Neural cell (in vitro differentiated cells): ENCODE measurements around the gene PRRT4. TPM values are rescaled to one million over a fixed set of nuclear protein-coding genes. Genes with fewer than 3 reads are reported as not detected.

Experiments
- H2AFZ ChIP-seq: fragments of 200-600, 300-800 bp; sonication (generic), shearing (Covaris generic); 2 replicates; pipeline ENCODE4 v1.6.0; 2014; ENCODE audit warnings: low read depth, mild to moderate bottlenecking, antibody characterized with exemption, low read length, moderate library complexity
- H3F3A ChIP-seq: fragments of 200-600 bp; shearing (Covaris generic); 2 replicates; pipeline ENCODE4 v1.6.1; 2016; ENCODE audit warnings: mild to moderate bottlenecking, moderate library complexity, mixed read lengths, antibody characterized with exemption, low read length; ENCODE audit not compliant: insufficient read depth, poor library complexity, severe bottlenecking
- H3K27ac ChIP-seq: fragments of 200-600, 300-800 bp; sonication (generic), shearing (Covaris generic); 2 replicates; pipeline ENCODE4 v1.5.1; 2014; ENCODE audit warnings: mild to moderate bottlenecking, low read length, moderate library complexity
- H3K27me3 ChIP-seq: fragments of 300-800, 200-600 bp; sonication (generic), shearing (Covaris generic); 2 replicates; pipeline ENCODE4 v1.6.0; 2014; ENCODE audit warnings: mild to moderate bottlenecking, low read depth, low read length, moderate library complexity; ENCODE audit not compliant: insufficient read depth
- H3K36me3 ChIP-seq: fragments of 300-800, 200-600 bp; sonication (generic), shearing (Covaris generic); 2 replicates; pipeline ENCODE4 v1.5.1; 2014; ENCODE audit warnings: mild to moderate bottlenecking, antibody characterized with exemption, low read length, moderate library complexity; ENCODE audit not compliant: insufficient read depth
- H3K4me2 ChIP-seq: fragments of 300-800, 200-600 bp; sonication (generic), shearing (Covaris generic); 2 replicates; pipeline ENCODE4 v1.6.0; 2014; ENCODE audit warnings: mild to moderate bottlenecking, low read length
- H3K4me3 ChIP-seq: fragments of 300-800, 200-600 bp; sonication (generic), shearing (Covaris generic); 2 replicates; pipeline ENCODE4 v1.5.1; 2014; ENCODE audit warnings: mild to moderate bottlenecking, low read length, moderate library complexity
- H3K79me2 ChIP-seq: fragments of 200-600 bp; shearing (Covaris generic); replicated peaks from 2 replicates; pipeline ENCODE4 v1.6.0; 2014; ENCODE audit warnings: mild to moderate bottlenecking, low read length, moderate library complexity; ENCODE audit not compliant: insufficient read depth
- H3K9ac ChIP-seq: fragments of 300-800, 200-600 bp; sonication (generic), shearing (Covaris generic); 2 replicates; pipeline ENCODE4 v1.6.1; 2016; ENCODE audit warnings: mild to moderate bottlenecking, low read length, mixed read lengths
- H3K9me2 ChIP-seq: fragments of 200-600 bp; shearing (Covaris generic); 2 replicates; pipeline ENCODE4 v1.6.1; 2016; ENCODE audit warnings: mild to moderate bottlenecking, low read length, mixed read lengths; ENCODE audit not compliant: insufficient read depth
- H3K9me3 ChIP-seq: fragments of 200-600, 300-800 bp; sonication (generic), shearing (Covaris generic); 2 replicates; pipeline ENCODE4 v1.6.1; 2016; ENCODE audit warnings: mild to moderate bottlenecking, mixed run types, low read length, moderate library complexity, mixed read lengths
- H4K20me1 ChIP-seq: fragments of 200-600 bp; shearing (Covaris generic); 2 replicates; pipeline ENCODE4 v1.6.1; 2016; ENCODE audit warnings: mild to moderate bottlenecking, mixed run types; ENCODE audit not compliant: insufficient read depth
- EP300 ChIP-seq: fragments of 450-650 bp; conservative IDR thresholded peaks from 2 replicates; pipeline ENCODE4 v1.6.1; 2014; ENCODE audit warnings: antibody characterized with exemption, mild to moderate bottlenecking, moderate library complexity; ENCODE audit not compliant: poor library complexity, severe bottlenecking
- EZH2 ChIP-seq: fragments of 200-600, 300-800 bp; shearing (Covaris generic), sonication (generic); IDR thresholded peaks from 2 replicates; pipeline ENCODE4 v1.6.1; 2014; ENCODE audit warnings: antibody characterized with exemption, low read length, borderline replicate concordance, mild to moderate bottlenecking; ENCODE audit not compliant: insufficient read depth, poor library complexity, severe bottlenecking
- RAD21 ChIP-seq: fragments of 450-650 bp; conservative IDR thresholded peaks from 2 replicates; pipeline ENCODE4 v1.6.1; 2014; ENCODE audit warnings: antibody characterized with exemption, mild to moderate bottlenecking, moderate library complexity
- SMC3 ChIP-seq: fragments of 450-650 bp; conservative IDR thresholded peaks from 2 replicates; pipeline ENCODE4 v1.6.1; 2014; ENCODE audit warnings: antibody characterized with exemption, mild to moderate bottlenecking, moderate library complexity; ENCODE audit not compliant: poor library complexity
- TAF1 ChIP-seq: IDR thresholded peaks from 2 replicates; pipeline ENCODE4 v1.6.1; 2012; ENCODE audit warnings: low read depth
- polyA plus RNA-seq: library from polyadenylated mRNA; depleted of rRNA; stranded (reverse); fragments of >200 nt; gene quantifications from 2 replicates; pipeline ENCODE4 v1.2.3, GENCODE V29; 2014
- TF ChIP-seq, protein P1 (sequence below): IDR thresholded peaks from 2 replicates; pipeline ENCODE4 v1.6.1; 2012; ENCODE audit warnings: borderline replicate concordance

PRRT4 gene
- polyA plus RNA-seq, 1 donor from 2014 or later = 32.5 TPM

GRCh38 chr7:128408709-128409595 lies 47.5 kb upstream of the PRRT4 start (continued):
- TF ChIP-seq, protein P1, sequence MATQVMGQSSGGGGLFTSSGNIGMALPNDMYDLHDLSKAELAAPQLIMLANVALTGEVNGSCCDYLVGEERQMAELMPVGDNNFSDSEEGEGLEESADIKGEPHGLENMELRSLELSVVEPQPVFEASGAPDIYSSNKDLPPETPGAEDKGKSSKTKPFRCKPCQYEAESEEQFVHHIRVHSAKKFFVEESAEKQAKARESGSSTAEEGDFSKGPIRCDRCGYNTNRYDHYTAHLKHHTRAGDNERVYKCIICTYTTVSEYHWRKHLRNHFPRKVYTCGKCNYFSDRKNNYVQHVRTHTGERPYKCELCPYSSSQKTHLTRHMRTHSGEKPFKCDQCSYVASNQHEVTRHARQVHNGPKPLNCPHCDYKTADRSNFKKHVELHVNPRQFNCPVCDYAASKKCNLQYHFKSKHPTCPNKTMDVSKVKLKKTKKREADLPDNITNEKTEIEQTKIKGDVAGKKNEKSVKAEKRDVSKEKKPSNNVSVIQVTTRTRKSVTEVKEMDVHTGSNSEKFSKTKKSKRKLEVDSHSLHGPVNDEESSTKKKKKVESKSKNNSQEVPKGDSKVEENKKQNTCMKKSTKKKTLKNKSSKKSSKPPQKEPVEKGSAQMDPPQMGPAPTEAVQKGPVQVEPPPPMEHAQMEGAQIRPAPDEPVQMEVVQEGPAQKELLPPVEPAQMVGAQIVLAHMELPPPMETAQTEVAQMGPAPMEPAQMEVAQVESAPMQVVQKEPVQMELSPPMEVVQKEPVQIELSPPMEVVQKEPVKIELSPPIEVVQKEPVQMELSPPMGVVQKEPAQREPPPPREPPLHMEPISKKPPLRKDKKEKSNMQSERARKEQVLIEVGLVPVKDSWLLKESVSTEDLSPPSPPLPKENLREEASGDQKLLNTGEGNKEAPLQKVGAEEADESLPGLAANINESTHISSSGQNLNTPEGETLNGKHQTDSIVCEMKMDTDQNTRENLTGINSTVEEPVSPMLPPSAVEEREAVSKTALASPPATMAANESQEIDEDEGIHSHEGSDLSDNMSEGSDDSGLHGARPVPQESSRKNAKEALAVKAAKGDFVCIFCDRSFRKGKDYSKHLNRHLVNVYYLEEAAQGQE = no peak
- TF ChIP-seq TAF1 = no peak
- TF ChIP-seq EP300 = no peak

GRCh38 chr7:128407751-128408708 lies 46.5 kb upstream of the PRRT4 start:
- Histone ChIP-seq H3K9ac (no peak overlapping the region), H4K20me1 (no peaks in the 10 kb centered on the region), H3F3A (peaks cover 3% of the 10 kb centered on the region), H3K79me2 (peaks cover 6% of the 10 kb centered on the region), H3K4me3 (no peak overlapping the region), H3K4me2 (no peak overlapping the region), H3K27me3 (peaks cover 35% of the 10 kb centered on the region), H3K9me2 (no peaks in the 10 kb centered on the region), H3K27ac (no peak overlapping the region), H3K9me3 (no peaks in the 10 kb centered on the region), H2AFZ (no peak overlapping the region), H3K36me3 (no peaks in the 10 kb centered on the region)
- no peak for TF ChIP-seq EZH2
- TF ChIP-seq SMC3 = no peak
- TF ChIP-seq RAD21 = no peak
- TF ChIP-seq, protein P1 = no peak
- no peak for TF ChIP-seq TAF1
